Stomach (tissue), 9 donors: ENCODE results near the gene TMEM130. TPM values are rescaled to one million over a fixed set of nuclear protein-coding genes. Genes with fewer than 3 reads are reported as not detected.

Source experiments
- DNase-seq, 2 donors: peaks; one replicate each; pipeline versions ENCODE4 v3.0.0 to v3.0.0-alpha.2; 2013 to 2019
- H3K27ac ChIP-seq, 5 donors: fragments of 200-600 bp in 4 of 5; sonication (generic) in 4 of 5; one replicate each; pipeline ENCODE4 v1.5.1; 2013 to 2019; ENCODE audit warnings: mild to moderate bottlenecking in 1 of 5, moderate library complexity in 1 of 5
- H3K27me3 ChIP-seq, 3 donors: fragments of 200-600 bp; sonication (generic); one replicate each; pipeline ENCODE4 v1.5.1; 2017 to 2019; ENCODE audit warnings: mixed run types in 1 of 3
- H3K36me3 ChIP-seq, 4 donors: fragments of 200-600 bp; sonication (generic); 1 replicate in 3 of 4; 2 replicates in 1 of 4; pipeline ENCODE4 v1.5.1; 2016 to 2019
- H3K4me1 ChIP-seq, 4 donors: fragments of 200-600 bp; sonication (generic); one replicate each; pipeline ENCODE4 v1.5.1; 2016 to 2019
- H3K4me3 ChIP-seq, 4 donors: fragments of 200-600 bp; sonication (generic) in 3 of 4; one replicate each; pipeline ENCODE4 v1.5.1; 2016 to 2019; ENCODE audit warnings: mild to moderate bottlenecking in 1 of 4
- H3K9me3 ChIP-seq, 4 donors: fragments of 200-600 bp; sonication (generic); one replicate each; pipeline ENCODE4 v1.5.1; 2016 to 2019
- EP300 ChIP-seq: sonication (generic); formaldehyde crosslinking; IDR thresholded peaks from one replicate; pipeline ENCODE4 v1.6.1; 2017; ENCODE audit warnings: antibody characterized with exemption
- POLR2A ChIP-seq, 4 donors: fragments of 450-650 bp; IDR thresholded peaks; one replicate each; pipeline ENCODE4 v1.6.1; 2016; ENCODE audit warnings: antibody characterized with exemption in 4 of 4, control low read depth in 2 of 4, mild to moderate bottlenecking in 1 of 4, moderate library complexity in 1 of 4
- POLR2AphosphoS5 ChIP-seq, 3 donors: sonication (generic); formaldehyde crosslinking; IDR thresholded peaks; one replicate each; pipeline ENCODE4 v1.6.1; 2016; ENCODE audit warnings: antibody characterized with exemption in 3 of 3
- WGBS, 5 donors: extraction: QIAGEN DNeasy Blood & Tissue Kit in 3 of 5; methylation state at CpG; one replicate each; pipeline versions ENCODE4 v1.1.5 to v1.1.7; 2013 to 2018; 5-methylcytosine and 5-hydroxymethylcytosine counted together
- intact Hi-C: fragments of 100-400 bp; cut with DNase I; formaldehyde crosslinking; loops from one replicate; pipeline ENCODE4 v1.15.1; 2023; ENCODE audit warnings: low total_unique reads
- polyA plus RNA-seq, 3 donors: library from polyadenylated mRNA; stranded (reverse); fragments of 200-250 nt; gene quantifications; one replicate each; pipeline ENCODE4 v1.2.3, GENCODE V29; 2013
- total RNA-seq, 5 donors: library from RNA; depleted of rRNA; stranded (reverse); fragments of >200 nt; gene quantifications; one replicate each; pipeline versions ENCODE4 v1.1.0 to v1.2.3, GENCODE V29; 2014 to 2016
- TF ChIP-seq, protein P1 (sequence below), 7 experiments: fragments of 450-650 bp in 4 of 7; fragments of 200-600 bp in 3 of 7; sonication (generic) in 3 of 7; IDR thresholded peaks; one replicate each; pipeline ENCODE4 v1.5.1; 2016 to 2019; ENCODE audit warnings: antibody characterized with exemption in 7 of 7, control low read depth in 2 of 7, mild to moderate bottlenecking in 1 of 7
- donor health status: healthy with polysubstance abuse.
- donor health status: Bipolar disorder and iron deficiency.
- donor health status: healthy.

The TMEM130 gene
- total and polyA plus RNA-seq, 8 donors = 0.29 to 4.1 (median 0.63) TPM; not detected in 3

DNA sequence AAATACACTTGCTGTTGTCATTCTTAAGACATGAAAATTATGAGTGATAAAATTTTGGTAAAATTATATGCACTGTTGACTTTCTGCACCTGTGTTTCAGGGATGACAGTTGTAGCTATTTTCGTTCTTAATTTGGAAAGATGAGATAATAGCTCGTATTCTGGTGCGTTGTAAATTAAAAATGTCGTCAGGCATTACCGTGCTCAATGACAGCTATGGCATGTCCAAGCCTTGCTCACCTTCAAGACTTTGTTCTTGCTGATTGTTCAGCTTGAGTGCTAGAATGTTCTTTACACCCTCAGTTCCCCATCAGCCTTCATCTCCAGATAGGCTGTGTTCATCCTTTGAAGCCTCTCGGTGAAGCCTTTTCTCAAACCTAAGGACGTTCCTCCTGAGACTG lies 30.0 kb upstream of the TMEM130 start:
- no peak for DNase-seq
- TF ChIP-seq POLR2A (IDR thresholded peaks at IDR 0.05) (no peak), POLR2AphosphoS5 (IDR thresholded peaks at IDR 0.05) (no peak), EP300 (no peak)
- TF ChIP-seq, protein P1, sequence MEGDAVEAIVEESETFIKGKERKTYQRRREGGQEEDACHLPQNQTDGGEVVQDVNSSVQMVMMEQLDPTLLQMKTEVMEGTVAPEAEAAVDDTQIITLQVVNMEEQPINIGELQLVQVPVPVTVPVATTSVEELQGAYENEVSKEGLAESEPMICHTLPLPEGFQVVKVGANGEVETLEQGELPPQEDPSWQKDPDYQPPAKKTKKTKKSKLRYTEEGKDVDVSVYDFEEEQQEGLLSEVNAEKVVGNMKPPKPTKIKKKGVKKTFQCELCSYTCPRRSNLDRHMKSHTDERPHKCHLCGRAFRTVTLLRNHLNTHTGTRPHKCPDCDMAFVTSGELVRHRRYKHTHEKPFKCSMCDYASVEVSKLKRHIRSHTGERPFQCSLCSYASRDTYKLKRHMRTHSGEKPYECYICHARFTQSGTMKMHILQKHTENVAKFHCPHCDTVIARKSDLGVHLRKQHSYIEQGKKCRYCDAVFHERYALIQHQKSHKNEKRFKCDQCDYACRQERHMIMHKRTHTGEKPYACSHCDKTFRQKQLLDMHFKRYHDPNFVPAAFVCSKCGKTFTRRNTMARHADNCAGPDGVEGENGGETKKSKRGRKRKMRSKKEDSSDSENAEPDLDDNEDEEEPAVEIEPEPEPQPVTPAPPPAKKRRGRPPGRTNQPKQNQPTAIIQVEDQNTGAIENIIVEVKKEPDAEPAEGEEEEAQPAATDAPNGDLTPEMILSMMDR (IDR thresholded peaks at IDR 0.05) = no peak
- H3K36me3 ChIP-seq = peaks cover 80 to 100% (median 100%) of the 10 kb centered on the region in 4 donors
- H3K4me1 ChIP-seq = no peaks in the 10 kb centered on the region
- no peaks in the 10 kb centered on the region for H3K9me3 ChIP-seq
- no peaks in the 10 kb centered on the region for H3K27me3 ChIP-seq
- intact Hi-C loops = no loop called here
- 90 to 97% (median 93%) methylated on average over 7 of the region's 7 CpGs for WGBS, 5 donors
- no peak overlapping the region for H3K4me3 ChIP-seq
- no peak overlapping the region for H3K27ac ChIP-seq

DNA sequence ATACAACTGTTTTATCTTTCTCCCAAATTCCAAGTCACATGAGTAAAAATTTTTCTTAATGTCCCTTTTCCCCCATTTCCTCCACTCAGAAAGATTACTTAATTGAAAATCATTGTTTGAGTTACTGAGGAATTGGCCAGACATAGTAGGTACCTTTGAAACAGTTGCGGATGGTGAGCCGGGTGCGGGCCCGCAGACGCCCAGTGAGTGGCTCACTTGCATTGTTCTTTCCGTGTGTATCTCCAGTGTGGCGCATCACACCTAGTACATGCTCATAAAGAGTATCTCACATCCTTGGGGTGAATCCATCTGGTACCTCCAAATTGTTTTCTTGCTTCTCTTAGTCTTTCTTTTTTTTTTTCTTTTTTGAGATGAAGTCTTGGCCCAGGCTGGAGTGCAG lies 22.8 kb upstream of the TMEM130 start:
- H3K27me3 ChIP-seq = no peaks in the 10 kb centered on the region
- H3K9me3 ChIP-seq = no peaks in the 10 kb centered on the region
- TF ChIP-seq POLR2AphosphoS5 (IDR thresholded peaks at IDR 0.05) (no peak), POLR2A (IDR thresholded peaks at IDR 0.05) (no peak), EP300 (no peak)
- TF ChIP-seq, protein P1 (IDR thresholded peaks at IDR 0.05) = no peak
- H3K4me3 ChIP-seq = no peak overlapping the region
- intact Hi-C loops = no loop called here
- H3K27ac ChIP-seq = no peak overlapping the region
- 97 to 99% (median 98%) methylated on average over 7 of the region's 7 CpGs for WGBS, 5 donors
- H3K36me3 ChIP-seq = peaks cover 51 to 100% (median 98%) of the 10 kb centered on the region in 4 donors
- no peak for DNase-seq
- no peaks in the 10 kb centered on the region for H3K4me1 ChIP-seq

DNA sequence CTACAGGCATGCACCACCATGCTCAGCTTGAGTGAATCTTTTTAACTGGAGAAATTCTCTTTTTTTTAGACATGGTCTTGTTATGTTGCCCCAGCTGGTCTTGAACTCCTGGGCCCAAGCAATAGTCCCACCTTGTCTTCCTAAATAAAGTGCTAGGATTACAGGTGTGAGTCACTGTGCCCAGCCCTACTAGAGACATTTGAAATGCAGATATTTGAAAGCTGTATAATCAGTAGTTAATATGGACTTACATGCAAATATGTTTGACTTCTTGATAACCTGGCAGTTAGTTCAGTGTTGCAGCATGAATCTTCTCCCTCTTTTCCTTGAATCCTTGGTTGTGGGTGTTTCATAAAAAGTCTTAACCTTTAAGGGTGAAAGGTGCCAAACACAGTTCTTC lies 17.2 kb upstream of the TMEM130 start:
- DNase-seq = no peak
- H3K36me3 ChIP-seq = peaks cover 28 to 98% (median 96%) of the 10 kb centered on the region in 4 donors
- no peak overlapping the region for H3K27ac ChIP-seq
- H3K27me3 ChIP-seq = no peaks in the 10 kb centered on the region
- TF ChIP-seq, protein P1 (IDR thresholded peaks at IDR 0.05) = no peak
- no peak for TF ChIP-seq POLR2AphosphoS5 (IDR thresholded peaks at IDR 0.05)
- TF ChIP-seq POLR2A (IDR thresholded peaks at IDR 0.05) = no peak
- no peak for TF ChIP-seq EP300
- H3K4me3 ChIP-seq = no peak overlapping the region
- peaks cover 0 to 9% (median 4%) of the 10 kb centered on the region in 4 donors for H3K4me1 ChIP-seq
- no peaks in the 10 kb centered on the region for H3K9me3 ChIP-seq
- intact Hi-C loops = no loop called here

DNA sequence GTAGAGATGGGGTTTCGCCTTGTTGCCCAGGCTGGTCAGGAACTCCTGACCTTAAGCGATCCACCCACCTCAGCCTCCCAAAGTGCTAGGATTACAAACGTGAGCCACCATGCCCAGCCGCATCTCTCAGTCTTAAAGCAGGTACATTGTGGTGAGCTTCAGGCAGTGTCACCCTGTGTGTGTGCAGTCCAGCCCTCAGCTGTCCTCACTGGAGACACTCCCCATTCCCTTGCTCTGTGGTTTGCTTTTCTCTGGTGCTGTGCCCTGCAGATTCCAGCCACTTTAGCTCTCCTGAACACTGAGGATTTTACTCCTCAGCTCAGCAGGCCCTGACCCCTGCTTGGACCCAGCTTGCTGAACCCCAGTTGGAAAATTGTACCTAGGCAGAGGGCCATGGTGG lies 14.6 kb upstream of the TMEM130 start:
- TF ChIP-seq EP300 (no peak), POLR2AphosphoS5 (IDR thresholded peaks at IDR 0.05) (no peak), POLR2A (IDR thresholded peaks at IDR 0.05) (no peak)
- TF ChIP-seq, protein P1 (IDR thresholded peaks at IDR 0.05) = no peak
- no peak for DNase-seq
- peaks cover 8 to 27% (median 15%) of the 10 kb centered on the region in 4 donors for H3K4me1 ChIP-seq

More for the DNA sequence above, 14.6 kb upstream of the TMEM130 start:
- Histone ChIP-seq H3K9me3 (no peaks in the 10 kb centered on the region), H3K27me3 (no peaks in the 10 kb centered on the region), H3K36me3 (peaks cover 26 to 87% (median 84%) of the 10 kb centered on the region in 4 donors), H3K4me3 (no peak overlapping the region), H3K27ac (no peak overlapping the region)
- WGBS, 5 donors = 82 to 93% (median 91%) methylated on average over 4 of the region's 4 CpGs
- intact Hi-C loops = no loop called here
